Muscle of arm (tissue), 12 donors: ENCODE results near the gene ERICH3. TPM values are rescaled to one million over a fixed set of nuclear protein-coding genes. Genes with fewer than 3 reads are reported as not detected.
"Not testable (repeated sequence)": the region's sequence is repeated elsewhere in the genome, so short reads cannot be mapped to it uniquely, and the experiment has no call there.

ENCODE experiments used
- DNase-seq: peaks from one replicate; pipeline ENCODE4 v3.0.0-alpha.2; 2013
- polyA plus RNA-seq, 12 donors: library from polyadenylated mRNA; unstranded; fragments of 120-200 nt; gene quantifications; one replicate each; pipeline ENCODE4 v1.2.1, GENCODE V29; 2013; ENCODE audit not compliant: insufficient read length in 12 of 12

ERICH3 gene
- polyA plus RNA-seq, 12 donors: 0.04 to 0.41 (median 0.12) TPM; not detected in 2

DNA sequence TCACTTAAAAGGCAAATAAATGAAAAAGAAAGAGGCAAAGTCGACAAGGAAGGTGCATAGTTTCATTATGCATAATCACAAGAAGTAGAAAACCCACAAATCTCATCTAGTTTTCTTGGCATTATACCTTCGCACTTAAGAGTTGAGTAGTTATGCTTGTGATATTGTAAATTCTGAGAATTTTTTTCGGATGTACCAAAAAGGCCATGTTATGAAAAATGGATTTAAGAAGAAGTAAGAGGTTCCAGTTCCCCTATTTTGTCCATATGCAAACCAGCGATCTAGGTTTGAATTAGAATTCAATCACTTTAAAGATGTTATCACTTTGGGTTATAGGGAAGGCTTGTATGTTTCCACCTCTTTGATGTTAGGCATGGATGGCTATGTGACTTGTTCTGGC, 7.9 kb upstream of the ERICH3 start:
- no peak for DNase-seq

DNA sequence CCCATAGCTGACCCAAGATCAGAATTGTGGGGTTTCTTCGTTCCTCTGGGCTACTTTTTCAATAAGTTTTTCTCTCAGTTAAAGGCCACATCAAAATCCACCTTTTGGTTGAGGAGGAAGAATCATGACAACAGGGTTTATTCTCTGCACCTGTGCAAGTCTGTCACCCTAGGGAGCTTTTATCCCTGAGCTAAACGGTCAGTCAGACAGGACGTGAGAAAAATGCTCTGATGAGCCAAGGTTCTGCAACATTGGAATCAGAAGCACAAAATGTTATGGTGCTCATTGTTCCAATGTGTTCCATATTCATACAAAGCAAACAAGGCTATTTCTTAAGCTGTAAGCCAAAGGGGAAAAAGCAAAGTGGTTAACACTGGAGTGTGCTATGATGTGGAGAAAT, 7.4 kb upstream of the ERICH3 start:
- DNase-seq: no peak

DNA sequence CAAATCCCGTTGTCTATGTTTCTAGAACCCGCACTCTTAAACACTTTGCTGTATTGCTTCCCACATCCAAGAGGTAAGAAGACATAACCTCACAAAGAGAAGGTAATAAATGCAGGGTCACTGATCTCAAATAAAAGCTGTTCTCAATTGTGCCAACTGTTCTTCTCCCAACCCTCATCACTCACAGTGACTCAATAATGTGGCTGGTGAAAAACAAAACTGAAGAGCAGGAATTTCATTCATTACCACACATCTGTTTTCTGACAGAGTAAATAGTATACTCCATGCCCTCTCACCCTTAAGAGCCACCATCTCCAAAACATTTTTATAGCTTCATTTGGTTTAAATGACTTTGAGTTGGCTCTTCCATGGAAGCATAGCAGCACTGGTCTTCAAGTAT, 6.2 kb upstream of the ERICH3 start:
- DNase-seq: no peak

DNA sequence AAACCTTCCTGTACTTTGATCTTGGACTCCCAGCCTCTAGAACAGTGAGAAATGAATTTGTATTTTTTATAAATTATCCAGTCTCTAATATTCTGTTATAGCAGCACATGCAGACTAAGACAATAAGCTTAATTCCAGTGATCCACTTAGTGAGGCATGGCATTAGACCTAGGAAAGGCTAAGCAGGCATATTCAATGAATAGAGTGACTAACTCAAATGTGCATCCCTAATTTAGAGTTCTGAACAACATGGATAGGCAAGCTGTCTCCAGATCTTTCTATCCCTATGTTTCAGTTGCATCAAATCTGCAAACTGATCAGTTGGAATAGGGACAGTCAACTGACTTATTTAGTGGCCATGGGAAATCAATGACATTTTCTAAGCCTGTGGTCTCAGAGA, 4.3 kb upstream of the ERICH3 start:
- DNase-seq: no peak

- no peak for DNase-seq
These were observed 871 bp upstream of the ERICH3 start for GRCh38 chr1:74674278-74675048.

DNA sequence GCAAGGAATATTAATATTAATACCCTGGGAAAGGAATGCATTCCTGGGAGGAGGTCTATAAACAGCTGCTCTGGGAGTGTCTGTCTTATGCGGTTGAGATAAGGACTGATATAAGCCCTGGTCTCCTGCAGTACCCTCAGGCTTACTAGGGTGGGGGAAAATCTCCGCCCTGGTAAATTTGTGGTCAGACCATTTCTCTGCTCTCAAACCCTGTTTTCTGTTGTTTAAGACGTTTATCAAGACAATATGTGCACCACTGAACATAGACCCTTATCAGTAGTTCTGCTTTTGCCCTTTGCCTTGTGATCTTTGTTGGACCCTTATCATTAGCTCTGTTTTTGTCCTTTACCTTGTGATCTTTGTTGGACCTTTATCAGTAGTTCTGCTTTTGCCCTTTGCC, 2.7 kb downstream of the ERICH3 start:
- DNase-seq: not testable (repeated sequence)

DNA sequence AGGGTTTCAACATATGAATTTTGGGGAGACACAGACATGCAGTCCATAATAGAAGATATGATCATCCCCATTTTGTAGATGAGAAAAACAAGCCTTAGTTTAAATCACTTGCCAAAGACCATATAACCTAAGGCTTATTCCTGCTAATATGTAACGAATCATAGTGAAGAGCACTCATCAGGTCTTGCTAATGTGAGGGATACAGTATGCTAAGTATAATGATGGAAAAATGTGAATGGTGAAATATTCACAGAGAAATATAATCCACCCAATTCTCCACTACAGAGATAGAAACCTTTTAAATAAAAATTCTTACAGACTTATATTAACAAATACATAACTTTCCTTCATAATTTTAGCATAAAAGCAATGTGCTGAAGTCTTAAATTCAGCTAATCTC, 18.9 kb downstream of the ERICH3 start:
- no peak for DNase-seq

DNA sequence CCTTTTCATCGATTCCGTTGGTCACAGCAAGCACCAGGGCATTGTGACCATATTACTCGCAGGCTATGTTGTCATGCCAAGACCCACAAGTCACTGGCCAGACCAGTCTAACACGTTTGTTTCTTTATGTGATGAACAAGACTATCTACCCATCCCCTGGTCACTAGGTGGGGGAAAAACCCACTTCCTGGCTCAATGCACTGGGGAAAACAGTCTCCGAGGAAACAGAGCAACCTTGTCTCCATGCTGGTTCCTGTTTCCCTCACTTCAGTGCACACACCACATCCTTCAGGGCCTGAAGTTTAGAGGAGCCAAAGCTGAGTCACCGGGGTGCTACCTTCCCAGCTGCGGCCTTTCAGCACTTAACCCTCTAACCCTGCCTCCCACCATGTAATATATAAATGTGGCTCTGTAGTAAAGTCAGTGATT, 20.9 kb downstream of the ERICH3 start:
- no peak for DNase-seq

DNA sequence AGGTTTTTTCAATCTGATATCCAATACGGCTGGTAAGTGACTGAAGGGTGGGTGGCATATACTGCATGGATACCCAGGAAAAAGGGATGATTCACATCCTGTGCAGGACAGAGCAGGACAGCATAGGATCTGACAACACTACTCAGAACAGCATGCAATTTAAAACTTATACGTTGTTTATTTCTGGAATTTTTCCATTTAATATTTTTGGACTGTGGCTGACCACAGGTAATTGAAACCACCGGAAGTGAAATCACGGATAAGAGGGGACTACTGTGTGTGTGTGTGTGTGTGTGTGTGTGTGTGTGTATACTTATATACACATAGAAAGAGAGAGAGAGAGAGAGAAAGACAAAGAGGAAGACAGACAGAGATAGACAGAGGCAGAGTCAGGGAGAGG, 23.0 kb downstream of the ERICH3 start:
- no peak for DNase-seq

- no peak for DNase-seq
These were observed 31.7 kb downstream of the ERICH3 start for GRCh38 chr1:74641876-74642275.

GRCh38 chr1:74641161-74641560, 32.4 kb downstream of the ERICH3 start:
- no peak for DNase-seq

DNA sequence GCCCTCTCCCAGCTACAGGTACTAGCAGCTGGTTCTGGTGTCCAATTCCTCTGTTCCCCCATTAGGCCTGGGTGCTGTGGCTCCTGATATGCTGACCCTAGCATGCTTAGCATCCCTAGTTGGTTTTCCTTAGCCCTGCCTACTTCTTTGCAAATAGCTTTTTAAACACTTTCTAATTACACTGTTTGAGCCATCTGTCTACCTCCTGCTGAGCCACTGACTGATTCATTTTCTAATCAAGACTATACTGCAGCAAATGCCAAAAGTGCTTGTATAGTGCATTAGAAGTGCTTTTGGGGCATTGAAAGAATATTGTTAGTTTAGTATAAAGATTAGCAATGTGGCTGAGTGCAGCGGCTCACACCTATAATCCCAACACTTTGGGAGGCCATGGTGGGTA, 36.3 kb downstream of the ERICH3 start:
- DNase-seq: no peak

GRCh38 chr1:74629283-74629682, 44.3 kb downstream of the ERICH3 start:
- DNase-seq: no peak

- no peak for DNase-seq
These were observed 49.9 kb downstream of the ERICH3 start for GRCh38 chr1:74623716-74624115.

GRCh38 chr1:74620242-74620641, 53.4 kb downstream of the ERICH3 start:
- DNase-seq: no peak

GRCh38 chr1:74618974-74619373, 54.6 kb downstream of the ERICH3 start:
- no peak for DNase-seq

GRCh38 chr1:74613894-74614293, 59.7 kb downstream of the ERICH3 start:
- DNase-seq: no peak

DNA sequence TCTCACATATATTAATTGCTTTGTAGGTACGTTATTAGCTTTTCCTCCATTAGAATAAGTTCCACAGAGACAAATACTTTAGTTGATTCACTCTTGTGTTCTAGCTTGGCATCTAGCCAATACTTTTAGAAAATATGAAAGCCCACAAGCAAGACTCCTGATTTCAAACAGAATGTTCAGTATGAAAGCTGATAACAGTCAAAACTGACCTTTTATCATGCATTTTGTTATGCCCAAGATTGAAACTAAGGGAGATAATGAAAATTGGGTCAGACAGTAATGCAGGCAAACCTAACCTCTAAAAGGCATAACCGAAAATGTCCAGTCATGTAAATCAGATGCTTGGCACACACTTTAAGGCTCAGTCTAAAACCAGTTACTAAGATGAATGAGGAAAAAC, 61.7 kb downstream of the ERICH3 start:
- no peak for DNase-seq

DNA sequence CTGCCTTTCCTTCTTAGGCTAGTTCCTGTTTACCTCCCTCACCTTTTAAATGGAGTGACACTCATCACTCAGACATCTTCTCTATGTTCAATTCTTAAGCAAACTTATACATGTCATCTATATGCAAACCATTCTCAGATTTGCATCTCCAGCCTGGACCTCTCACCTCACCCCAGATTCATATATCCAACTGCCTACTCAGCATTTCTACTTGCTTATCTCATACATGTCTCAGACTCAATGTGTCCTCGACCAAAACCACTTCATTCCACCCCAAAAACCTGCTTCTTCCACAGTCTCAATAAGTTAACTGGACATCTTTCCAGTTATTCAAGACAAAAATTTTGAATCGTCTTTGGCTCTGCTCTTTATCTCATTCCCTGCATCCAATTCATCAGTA, 62.6 kb downstream of the ERICH3 start:
- DNase-seq: no peak

DNA sequence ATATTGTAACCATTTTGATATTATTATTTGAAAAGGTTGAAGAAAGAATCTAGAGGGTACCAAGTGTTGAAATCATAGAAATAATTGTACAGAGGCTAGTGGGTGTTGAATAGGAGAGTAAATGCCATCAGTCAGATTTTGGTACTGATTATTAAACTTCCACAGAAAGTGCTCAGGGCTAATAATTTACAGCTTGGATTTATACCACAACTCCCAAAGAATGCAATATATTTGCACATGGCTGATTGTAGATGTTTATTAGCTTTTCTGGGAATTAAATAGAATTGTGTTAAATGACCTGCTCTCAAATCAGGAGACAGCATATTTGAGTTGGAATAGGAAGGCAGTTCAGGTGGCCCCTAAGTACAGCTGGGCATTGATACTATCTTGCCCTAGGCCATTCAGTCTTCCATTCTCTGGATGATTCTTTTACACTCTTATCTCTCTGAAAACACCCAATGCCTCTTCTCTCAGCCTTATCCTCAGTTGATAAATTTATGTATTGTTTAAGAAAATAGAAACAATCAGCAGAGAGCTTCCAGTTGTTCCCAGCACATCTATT, 63.7 kb downstream of the ERICH3 start:
- no peak for DNase-seq

DNA sequence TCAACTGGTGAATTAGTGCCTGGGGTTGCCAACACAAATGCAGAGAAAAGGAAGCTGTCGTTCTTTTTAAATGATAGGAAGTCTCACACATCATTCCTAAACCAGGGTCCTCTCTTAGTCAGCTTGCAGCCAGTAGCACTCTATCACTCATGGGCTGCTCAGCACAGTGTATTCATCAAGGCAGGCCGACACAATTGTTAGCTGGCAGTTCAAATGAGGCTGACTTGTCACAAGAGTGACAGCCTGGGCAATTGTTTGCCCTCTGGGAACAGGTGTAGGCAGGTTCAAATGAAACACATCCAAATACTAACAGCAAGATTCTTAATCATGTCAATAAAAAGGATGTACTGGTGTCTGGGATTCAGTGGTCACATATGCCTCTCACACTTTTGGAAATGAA, 76.9 kb downstream of the ERICH3 start:
- no peak for DNase-seq

GRCh38 chr1:74593887-74594866, 79.4 kb downstream of the ERICH3 start:
- no peak for DNase-seq
